GM23338 (cell line): Measurements from ENCODE around the gene TECPR2. TPM values are rescaled to one million over a fixed set of nuclear protein-coding genes. Genes with fewer than 3 reads are reported as not detected.

ENCODE experiments used
- ATAC-seq: fragments of 200-7000 bp; cut with Tn5 transposase; 3 replicates; pipeline ENCODE4 v1.9.1; 2020
- DNase-seq: peaks from one replicate; pipeline ENCODE4 v3.0.0-alpha.2; 2015; ENCODE audit warnings: low spot score
- H2AFZ ChIP-seq: fragments of 200-600 bp; sonication (generic); 2 replicates; pipeline ENCODE4 v1.8.0; 2016; ENCODE audit warnings: antibody characterized with exemption, mild to moderate bottlenecking, moderate library complexity
- H3F3A ChIP-seq: fragments of 200-600 bp; sonication (generic); replicated peaks from 2 replicates; pipeline ENCODE4 v1.8.0; 2017; ENCODE audit warnings: antibody characterized with exemption, mixed run types, low read depth
- H3K27ac ChIP-seq: fragments of 200-600 bp; sonication (generic); 2 replicates; pipeline ENCODE4 v1.6.1; 2016; ENCODE audit warnings: low read depth
- H3K27me3 ChIP-seq: fragments of 200-600 bp; sonication (generic); 2 replicates; pipeline ENCODE4 v1.8.0; 2016; ENCODE audit warnings: mild to moderate bottlenecking, mixed run types, moderate library complexity; ENCODE audit not compliant: insufficient read depth
- H3K36me3 ChIP-seq: fragments of 200-600 bp; sonication (generic); 2 replicates; pipeline ENCODE4 v1.8.0; 2016; ENCODE audit warnings: mild to moderate bottlenecking; ENCODE audit not compliant: insufficient read depth
- H3K4me1 ChIP-seq: fragments of 200-600 bp; sonication (generic); 2 replicates; pipeline ENCODE4 v1.8.0; 2016; ENCODE audit warnings: mild to moderate bottlenecking, moderate library complexity; ENCODE audit not compliant: insufficient read depth
- H3K4me2 ChIP-seq: fragments of 200-600 bp; sonication (generic); 2 replicates; pipeline ENCODE4 v1.7.1; 2017; ENCODE audit warnings: mixed run types
- H3K4me3 ChIP-seq: fragments of 200-600 bp; sonication (generic); 2 replicates; pipeline ENCODE4 v1.6.1; 2016; ENCODE audit warnings: mixed run types
- H3K79me2 ChIP-seq: fragments of 200-600 bp; sonication (generic); replicated peaks from 2 replicates; pipeline ENCODE4 v1.8.0; 2017; ENCODE audit warnings: mild to moderate bottlenecking; ENCODE audit not compliant: insufficient read depth
- H3K9me2 ChIP-seq: fragments of 200-600 bp; sonication (generic); 2 replicates; pipeline ENCODE4 v1.8.0; 2017; ENCODE audit not compliant: insufficient read depth
- H4K20me1 ChIP-seq: fragments of 200-600 bp; sonication (generic); replicated peaks from 2 replicates; pipeline ENCODE4 v1.8.0; 2017; ENCODE audit warnings: mild to moderate bottlenecking; ENCODE audit not compliant: insufficient read depth
- H3K27ac Mint-ChIP-seq: 2 replicates; pipeline ENCODE4 v1.8.0; 2020; ENCODE audit warnings: inconsistent platforms, mild to moderate bottlenecking, moderate library complexity, mixed read lengths
- H3K27me3 Mint-ChIP-seq: 3 replicates; pipeline ENCODE4 v1.8.0; 2022; ENCODE audit warnings: low read depth, mild to moderate bottlenecking, moderate library complexity, mixed read lengths, inconsistent platforms; ENCODE audit not compliant: insufficient read depth, poor library complexity
- H3K36me3 Mint-ChIP-seq: 3 replicates; pipeline ENCODE4 v1.8.0; 2021; ENCODE audit warnings: low read depth, mild to moderate bottlenecking, inconsistent platforms, moderate library complexity, mixed read lengths
- H3K4me1 Mint-ChIP-seq: 3 replicates; pipeline ENCODE4 v1.8.0; 2020; ENCODE audit warnings: mild to moderate bottlenecking, inconsistent platforms, mixed read lengths
- H3K4me3 Mint-ChIP-seq: 3 replicates; pipeline ENCODE4 v1.8.0; 2021; ENCODE audit warnings: moderate library complexity, mild to moderate bottlenecking, inconsistent platforms, mixed read lengths
- H3K9me3 Mint-ChIP-seq: 3 replicates; pipeline ENCODE4 v1.8.0; 2020; ENCODE audit warnings: moderate library complexity, mild to moderate bottlenecking, inconsistent platforms, mixed read lengths
- EZH2phosphoT487 ChIP-seq: fragments of 200-600 bp; sonication (generic); IDR thresholded peaks from one replicate; pipeline ENCODE4 v1.8.1; 2018; ENCODE audit warnings: antibody characterized with exemption; ENCODE audit not compliant: unreplicated experiment
- JUNB ChIP-seq: IDR thresholded peaks from one replicate; pipeline ENCODE4 v1.6.1; 2016; ENCODE audit warnings: antibody characterized with exemption; ENCODE audit not compliant: unreplicated experiment
- POLR2AphosphoS5 ChIP-seq: IDR thresholded peaks from 2 replicates; pipeline ENCODE4 v1.6.1; 2016; ENCODE audit warnings: antibody characterized with exemption, low read depth
- STAT1 ChIP-seq: IDR thresholded peaks from one replicate; pipeline ENCODE4 v1.6.1; 2016; ENCODE audit warnings: antibody characterized with exemption; ENCODE audit not compliant: unreplicated experiment
- ZNF114 ChIP-seq: fragments of 250-450 bp; sonication (Bioruptor Pico); IDR thresholded peaks from 2 replicates; pipeline ENCODE4 v1.5.0; 2020; ENCODE audit warnings: mild to moderate bottlenecking, moderate library complexity
- ZNF331 ChIP-seq: fragments of 250-450 bp; sonication (Bioruptor Pico); IDR thresholded peaks from 2 replicates; pipeline ENCODE4 v1.5.0; 2020; ENCODE audit warnings: low read depth, mild to moderate bottlenecking, moderate library complexity
- polyA plus RNA-seq: library from polyadenylated mRNA; unstranded; fragments of >200 nt; fragmentation: Nextera tagmentation; extraction: Ambion mirVana; gene quantifications from 2 replicates; pipeline ENCODE4 v1.2.1, GENCODE V29; 2016
- total RNA-seq: library from RNA; depleted of rRNA; stranded (reverse); fragments of >200 nt; shearing (Covaris generic); gene quantifications from 2 replicates; pipeline ENCODE4 v1.2.3, GENCODE V29; 2014
- TF ChIP-seq, protein P1 (sequence below): IDR thresholded peaks from one replicate; pipeline ENCODE4 v1.6.1; 2018; ENCODE audit warnings: antibody characterized with exemption; ENCODE audit not compliant: unreplicated experiment
- TF ChIP-seq, protein P2 (sequence below): fragments of 250-450 bp; sonication (Bioruptor Pico); IDR thresholded peaks from 2 replicates; pipeline ENCODE4 v1.5.0; 2020; ENCODE audit warnings: mild to moderate bottlenecking, moderate library complexity

The TECPR2 gene
- total and polyA plus RNA-seq, 2 experiments from 2014 or later, result 4.8 to 20.5 TPM

DNA sequence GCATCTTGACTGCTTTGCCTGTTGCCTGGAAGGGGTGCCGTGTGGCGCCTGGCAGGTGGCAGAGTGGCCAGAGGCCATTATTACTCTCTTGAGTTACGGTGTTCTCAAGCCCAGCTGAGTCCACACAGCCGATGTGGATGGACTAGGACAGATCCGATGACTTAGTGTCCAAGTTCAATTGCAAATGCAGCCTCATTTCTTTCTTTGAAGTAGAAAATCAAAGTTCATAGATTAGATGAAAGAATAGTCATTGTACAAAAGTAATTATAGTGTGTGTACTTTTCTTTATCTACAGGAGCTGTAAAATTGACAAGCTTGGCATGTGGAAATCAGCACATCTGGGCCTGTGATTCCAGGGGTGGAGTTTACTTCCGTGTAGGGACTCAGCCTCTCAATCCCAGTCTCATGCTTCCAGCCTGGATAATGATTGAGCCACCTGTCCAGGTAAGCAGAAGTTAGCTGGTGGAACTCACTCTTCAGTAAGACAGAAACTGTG, 102.2 kb downstream of the TECPR2 start:
- Mint-ChIP-seq H3K36me3 (peaks cover 5% of the 10 kb centered on the region; the same call in 1 of the 3 replicates), H3K9me3 (no peaks in the 10 kb centered on the region), H3K27me3 (no peaks in the 10 kb centered on the region), H3K27ac (no peak overlapping the region), H3K4me1 (no peaks in the 10 kb centered on the region), H3K4me3 (no peak overlapping the region)
- Histone ChIP-seq H4K20me1 (0 out of 2 replicates have a peak, but pooled peaks cover 3% of the 10 kb centered on the region), H2AFZ (no peak overlapping the region), H3K79me2 (no peaks in the 10 kb centered on the region), H3K27me3 (no peaks in the 10 kb centered on the region), H3K36me3 (no peaks in the 10 kb centered on the region), H3K4me3 (no peak overlapping the region), H3K27ac (no peak overlapping the region), H3K4me1 (no peaks in the 10 kb centered on the region), H3K4me2 (no peak overlapping the region), H3F3A (no peaks in the 10 kb centered on the region), H3K9me2 (0 out of 2 replicates have a peak, but pooled peaks cover 3% of the 10 kb centered on the region)
- DNase-seq, result no peak
- ATAC-seq, result no peak
- TF ChIP-seq, protein P1, sequence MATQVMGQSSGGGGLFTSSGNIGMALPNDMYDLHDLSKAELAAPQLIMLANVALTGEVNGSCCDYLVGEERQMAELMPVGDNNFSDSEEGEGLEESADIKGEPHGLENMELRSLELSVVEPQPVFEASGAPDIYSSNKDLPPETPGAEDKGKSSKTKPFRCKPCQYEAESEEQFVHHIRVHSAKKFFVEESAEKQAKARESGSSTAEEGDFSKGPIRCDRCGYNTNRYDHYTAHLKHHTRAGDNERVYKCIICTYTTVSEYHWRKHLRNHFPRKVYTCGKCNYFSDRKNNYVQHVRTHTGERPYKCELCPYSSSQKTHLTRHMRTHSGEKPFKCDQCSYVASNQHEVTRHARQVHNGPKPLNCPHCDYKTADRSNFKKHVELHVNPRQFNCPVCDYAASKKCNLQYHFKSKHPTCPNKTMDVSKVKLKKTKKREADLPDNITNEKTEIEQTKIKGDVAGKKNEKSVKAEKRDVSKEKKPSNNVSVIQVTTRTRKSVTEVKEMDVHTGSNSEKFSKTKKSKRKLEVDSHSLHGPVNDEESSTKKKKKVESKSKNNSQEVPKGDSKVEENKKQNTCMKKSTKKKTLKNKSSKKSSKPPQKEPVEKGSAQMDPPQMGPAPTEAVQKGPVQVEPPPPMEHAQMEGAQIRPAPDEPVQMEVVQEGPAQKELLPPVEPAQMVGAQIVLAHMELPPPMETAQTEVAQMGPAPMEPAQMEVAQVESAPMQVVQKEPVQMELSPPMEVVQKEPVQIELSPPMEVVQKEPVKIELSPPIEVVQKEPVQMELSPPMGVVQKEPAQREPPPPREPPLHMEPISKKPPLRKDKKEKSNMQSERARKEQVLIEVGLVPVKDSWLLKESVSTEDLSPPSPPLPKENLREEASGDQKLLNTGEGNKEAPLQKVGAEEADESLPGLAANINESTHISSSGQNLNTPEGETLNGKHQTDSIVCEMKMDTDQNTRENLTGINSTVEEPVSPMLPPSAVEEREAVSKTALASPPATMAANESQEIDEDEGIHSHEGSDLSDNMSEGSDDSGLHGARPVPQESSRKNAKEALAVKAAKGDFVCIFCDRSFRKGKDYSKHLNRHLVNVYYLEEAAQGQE, result no peak
- TF ChIP-seq ZNF114 (no peak), ZNF331 (CRISPR knock-in tag) (no peak)

DNA sequence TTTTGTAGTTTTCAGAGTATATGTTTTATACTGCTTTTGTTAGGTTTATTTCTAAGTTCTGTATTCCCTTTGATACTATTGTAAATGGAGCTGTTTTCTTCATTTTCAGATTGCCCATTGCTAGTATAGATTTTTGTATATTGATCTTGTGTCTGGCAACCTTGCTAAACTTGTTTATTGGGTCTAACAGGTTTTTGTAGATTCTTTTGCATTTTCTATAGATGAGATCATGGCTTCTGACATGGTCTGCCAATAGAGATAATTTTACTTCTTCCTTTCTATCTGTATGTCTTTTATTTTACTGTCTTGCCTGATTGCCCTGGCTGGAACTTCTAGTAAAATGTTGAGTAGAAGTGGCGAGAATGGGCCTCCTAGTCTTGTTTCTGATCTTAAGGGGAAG, 106.5 kb downstream of the TECPR2 start:
- Mint-ChIP-seq H3K4me3 (no peak overlapping the region), H3K27ac (no peak overlapping the region), H3K36me3 (peaks cover 5% of the 10 kb centered on the region; the same call in 1 of the 3 replicates), H3K4me1 (no peaks in the 10 kb centered on the region), H3K27me3 (no peaks in the 10 kb centered on the region), H3K9me3 (no peaks in the 10 kb centered on the region)
- H3F3A ChIP-seq, result no peaks in the 10 kb centered on the region
- DNase-seq, result no peak
- H3K4me2 ChIP-seq, result no peak overlapping the region
- no peaks in the 10 kb centered on the region for H3K4me1 ChIP-seq
- no peak overlapping the region for H3K27ac ChIP-seq
- H4K20me1 ChIP-seq, result 0 out of 2 replicates have a peak, but pooled peaks cover 3% of the 10 kb centered on the region
- 0 out of 2 replicates have a peak, but pooled peaks cover 3% of the 10 kb centered on the region for H3K9me2 ChIP-seq
- ATAC-seq, result no peak
- no peaks in the 10 kb centered on the region for H3K79me2 ChIP-seq
- no peaks in the 10 kb centered on the region for H3K27me3 ChIP-seq
- H3K36me3 ChIP-seq, result no peaks in the 10 kb centered on the region
- H2AFZ ChIP-seq, result no peak overlapping the region
- H3K4me3 ChIP-seq, result no peak overlapping the region
- TF ChIP-seq, protein P1, result no peak
- TF ChIP-seq POLR2AphosphoS5, result no peak
- TF ChIP-seq EZH2phosphoT487, result no peak
- no peak for TF ChIP-seq JUNB
- TF ChIP-seq ZNF114, result no peak
- TF ChIP-seq STAT1, result no peak
- TF ChIP-seq, protein P2, sequence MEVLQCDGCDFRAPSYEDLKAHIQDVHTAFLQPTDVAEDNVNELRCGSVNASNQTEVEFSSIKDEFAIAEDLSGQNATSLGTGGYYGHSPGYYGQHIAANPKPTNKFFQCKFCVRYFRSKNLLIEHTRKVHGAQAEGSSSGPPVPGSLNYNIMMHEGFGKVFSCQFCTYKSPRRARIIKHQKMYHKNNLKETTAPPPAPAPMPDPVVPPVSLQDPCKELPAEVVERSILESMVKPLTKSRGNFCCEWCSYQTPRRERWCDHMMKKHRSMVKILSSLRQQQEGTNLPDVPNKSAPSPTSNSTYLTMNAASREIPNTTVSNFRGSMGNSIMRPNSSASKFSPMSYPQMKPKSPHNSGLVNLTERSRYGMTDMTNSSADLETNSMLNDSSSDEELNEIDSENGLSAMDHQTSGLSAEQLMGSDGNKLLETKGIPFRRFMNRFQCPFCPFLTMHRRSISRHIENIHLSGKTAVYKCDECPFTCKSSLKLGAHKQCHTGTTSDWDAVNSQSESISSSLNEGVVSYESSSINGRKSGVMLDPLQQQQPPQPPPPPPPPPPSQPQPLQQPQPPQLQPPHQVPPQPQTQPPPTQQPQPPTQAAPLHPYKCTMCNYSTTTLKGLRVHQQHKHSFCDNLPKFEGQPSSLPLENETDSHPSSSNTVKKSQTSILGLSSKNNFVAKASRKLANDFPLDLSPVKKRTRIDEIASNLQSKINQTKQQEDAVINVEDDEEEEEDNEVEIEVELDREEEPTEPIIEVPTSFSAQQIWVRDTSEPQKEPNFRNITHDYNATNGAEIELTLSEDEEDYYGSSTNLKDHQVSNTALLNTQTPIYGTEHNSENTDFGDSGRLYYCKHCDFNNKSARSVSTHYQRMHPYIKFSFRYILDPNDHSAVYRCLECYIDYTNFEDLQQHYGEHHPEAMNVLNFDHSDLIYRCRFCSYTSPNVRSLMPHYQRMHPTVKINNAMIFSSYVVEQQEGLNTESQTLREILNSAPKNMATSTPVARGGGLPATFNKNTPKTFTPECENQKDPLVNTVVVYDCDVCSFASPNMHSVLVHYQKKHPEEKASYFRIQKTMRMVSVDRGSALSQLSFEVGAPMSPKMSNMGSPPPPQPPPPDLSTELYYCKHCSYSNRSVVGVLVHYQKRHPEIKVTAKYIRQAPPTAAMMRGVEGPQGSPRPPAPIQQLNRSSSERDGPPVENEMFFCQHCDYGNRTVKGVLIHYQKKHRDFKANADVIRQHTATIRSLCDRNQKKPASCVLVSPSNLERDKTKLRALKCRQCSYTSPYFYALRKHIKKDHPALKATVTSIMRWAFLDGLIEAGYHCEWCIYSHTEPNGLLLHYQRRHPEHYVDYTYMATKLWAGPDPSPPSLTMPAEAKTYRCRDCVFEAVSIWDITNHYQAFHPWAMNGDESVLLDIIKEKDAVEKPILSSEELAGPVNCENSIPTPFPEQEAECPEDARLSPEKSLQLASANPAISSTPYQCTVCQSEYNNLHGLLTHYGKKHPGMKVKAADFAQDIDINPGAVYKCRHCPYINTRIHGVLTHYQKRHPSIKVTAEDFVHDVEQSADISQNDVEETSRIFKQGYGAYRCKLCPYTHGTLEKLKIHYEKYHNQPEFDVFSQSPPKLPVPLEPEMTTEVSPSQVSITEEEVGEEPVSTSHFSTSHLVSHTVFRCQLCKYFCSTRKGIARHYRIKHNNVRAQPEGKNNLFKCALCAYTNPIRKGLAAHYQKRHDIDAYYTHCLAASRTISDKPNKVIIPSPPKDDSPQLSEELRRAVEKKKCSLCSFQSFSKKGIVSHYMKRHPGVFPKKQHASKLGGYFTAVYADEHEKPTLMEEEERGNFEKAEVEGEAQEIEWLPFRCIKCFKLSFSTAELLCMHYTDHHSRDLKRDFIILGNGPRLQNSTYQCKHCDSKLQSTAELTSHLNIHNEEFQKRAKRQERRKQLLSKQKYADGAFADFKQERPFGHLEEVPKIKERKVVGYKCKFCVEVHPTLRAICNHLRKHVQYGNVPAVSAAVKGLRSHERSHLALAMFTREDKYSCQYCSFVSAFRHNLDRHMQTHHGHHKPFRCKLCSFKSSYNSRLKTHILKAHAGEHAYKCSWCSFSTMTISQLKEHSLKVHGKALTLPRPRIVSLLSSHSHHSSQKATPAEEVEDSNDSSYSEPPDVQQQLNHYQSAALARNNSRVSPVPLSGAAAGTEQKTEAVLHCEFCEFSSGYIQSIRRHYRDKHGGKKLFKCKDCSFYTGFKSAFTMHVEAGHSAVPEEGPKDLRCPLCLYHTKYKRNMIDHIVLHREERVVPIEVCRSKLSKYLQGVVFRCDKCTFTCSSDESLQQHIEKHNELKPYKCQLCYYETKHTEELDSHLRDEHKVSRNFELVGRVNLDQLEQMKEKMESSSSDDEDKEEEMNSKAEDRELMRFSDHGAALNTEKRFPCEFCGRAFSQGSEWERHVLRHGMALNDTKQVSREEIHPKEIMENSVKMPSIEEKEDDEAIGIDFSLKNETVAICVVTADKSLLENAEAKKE (CRISPR knock-in tag), result no peak
